B cell (primary cell): ENCODE results near the gene DDO.

ENCODE experiments used
- EZH2 ChIP-seq: IDR thresholded peaks from 2 replicates; pipeline ENCODE4 v1.6.1; 2012; ENCODE audit warnings: borderline replicate concordance, low read depth, mild to moderate bottlenecking, moderate library complexity, low read length; ENCODE audit not compliant: insufficient read depth, poor library complexity, severe bottlenecking
- TF ChIP-seq, protein P1 (sequence below): fragments of 200-600 bp; IDR thresholded peaks from one replicate; pipeline ENCODE4 v1.8.0; 2022; ENCODE audit warnings: antibody characterized with exemption, mild to moderate bottlenecking

DNA sequence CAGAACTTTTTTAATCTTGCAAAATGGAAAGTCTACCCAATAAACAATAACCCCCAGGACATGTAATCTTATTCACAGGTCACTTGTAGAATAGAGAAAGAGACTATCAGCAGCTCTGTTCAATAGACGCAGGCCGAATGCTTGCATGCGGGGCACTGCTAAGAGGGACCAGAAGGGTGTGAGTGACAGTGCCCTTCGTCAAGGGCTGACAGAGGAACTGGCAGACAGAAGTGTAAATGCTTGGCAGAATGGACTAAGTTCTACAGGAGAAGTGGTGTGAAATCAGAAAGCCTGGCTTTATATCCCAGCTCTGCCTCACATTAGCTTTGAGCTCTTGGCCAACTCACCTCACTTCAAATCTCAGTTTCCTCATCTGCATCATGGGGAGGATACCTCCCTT is 21.0 kb downstream of the DDO start:
- TF ChIP-seq, protein P1, sequence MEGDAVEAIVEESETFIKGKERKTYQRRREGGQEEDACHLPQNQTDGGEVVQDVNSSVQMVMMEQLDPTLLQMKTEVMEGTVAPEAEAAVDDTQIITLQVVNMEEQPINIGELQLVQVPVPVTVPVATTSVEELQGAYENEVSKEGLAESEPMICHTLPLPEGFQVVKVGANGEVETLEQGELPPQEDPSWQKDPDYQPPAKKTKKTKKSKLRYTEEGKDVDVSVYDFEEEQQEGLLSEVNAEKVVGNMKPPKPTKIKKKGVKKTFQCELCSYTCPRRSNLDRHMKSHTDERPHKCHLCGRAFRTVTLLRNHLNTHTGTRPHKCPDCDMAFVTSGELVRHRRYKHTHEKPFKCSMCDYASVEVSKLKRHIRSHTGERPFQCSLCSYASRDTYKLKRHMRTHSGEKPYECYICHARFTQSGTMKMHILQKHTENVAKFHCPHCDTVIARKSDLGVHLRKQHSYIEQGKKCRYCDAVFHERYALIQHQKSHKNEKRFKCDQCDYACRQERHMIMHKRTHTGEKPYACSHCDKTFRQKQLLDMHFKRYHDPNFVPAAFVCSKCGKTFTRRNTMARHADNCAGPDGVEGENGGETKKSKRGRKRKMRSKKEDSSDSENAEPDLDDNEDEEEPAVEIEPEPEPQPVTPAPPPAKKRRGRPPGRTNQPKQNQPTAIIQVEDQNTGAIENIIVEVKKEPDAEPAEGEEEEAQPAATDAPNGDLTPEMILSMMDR, result no peak
- TF ChIP-seq EZH2, result no peak
